GM12891 (cell line): ENCODE measurements around the gene DNAH8.
"Not testable (repeated sequence)": the region's sequence is repeated elsewhere in the genome, so short reads cannot be mapped to it uniquely, and the experiment has no call there.

ENCODE experiments used
- DNase-seq: peaks from one replicate; pipeline ENCODE4 v3.0.0; 2011; ENCODE audit warnings: low spot score; ENCODE audit not compliant: insufficient read length
- FAIRE-seq: peaks from 2 replicates; lab custom pipeline; 2011; peaks lifted over from hg19 to GRCh38; lab: Jason Lieb, UNC
- PAX5 ChIP-seq: IDR thresholded peaks from 2 replicates; pipeline ENCODE4 v1.6.1; 2011; ENCODE audit warnings: low read length, moderate library complexity, mild to moderate bottlenecking; ENCODE audit not compliant: insufficient read depth, severe bottlenecking
- POLR2A ChIP-seq: IDR thresholded peaks from 2 replicates; pipeline ENCODE4 v1.6.1; 2011; ENCODE audit warnings: low read depth, low read length, control low read depth
- POLR2AphosphoS5 ChIP-seq: IDR thresholded peaks from 2 replicates; pipeline ENCODE4 v1.6.1; 2011; ENCODE audit warnings: low read depth, low read length, control low read depth
- POU2F2 ChIP-seq: IDR thresholded peaks from 2 replicates; pipeline ENCODE4 v1.6.1; 2011; ENCODE audit warnings: low read depth, mild to moderate bottlenecking, control low read depth, low read length, moderate library complexity
- SPI1 ChIP-seq: IDR thresholded peaks from 2 replicates; pipeline ENCODE4 v1.6.1; 2011; ENCODE audit warnings: low read depth, low read length, control low read depth
- TAF1 ChIP-seq: IDR thresholded peaks from 2 replicates; pipeline ENCODE4 v1.6.1; 2011; ENCODE audit warnings: low read depth, low read length, control low read depth

DNAH8 gene

DNA sequence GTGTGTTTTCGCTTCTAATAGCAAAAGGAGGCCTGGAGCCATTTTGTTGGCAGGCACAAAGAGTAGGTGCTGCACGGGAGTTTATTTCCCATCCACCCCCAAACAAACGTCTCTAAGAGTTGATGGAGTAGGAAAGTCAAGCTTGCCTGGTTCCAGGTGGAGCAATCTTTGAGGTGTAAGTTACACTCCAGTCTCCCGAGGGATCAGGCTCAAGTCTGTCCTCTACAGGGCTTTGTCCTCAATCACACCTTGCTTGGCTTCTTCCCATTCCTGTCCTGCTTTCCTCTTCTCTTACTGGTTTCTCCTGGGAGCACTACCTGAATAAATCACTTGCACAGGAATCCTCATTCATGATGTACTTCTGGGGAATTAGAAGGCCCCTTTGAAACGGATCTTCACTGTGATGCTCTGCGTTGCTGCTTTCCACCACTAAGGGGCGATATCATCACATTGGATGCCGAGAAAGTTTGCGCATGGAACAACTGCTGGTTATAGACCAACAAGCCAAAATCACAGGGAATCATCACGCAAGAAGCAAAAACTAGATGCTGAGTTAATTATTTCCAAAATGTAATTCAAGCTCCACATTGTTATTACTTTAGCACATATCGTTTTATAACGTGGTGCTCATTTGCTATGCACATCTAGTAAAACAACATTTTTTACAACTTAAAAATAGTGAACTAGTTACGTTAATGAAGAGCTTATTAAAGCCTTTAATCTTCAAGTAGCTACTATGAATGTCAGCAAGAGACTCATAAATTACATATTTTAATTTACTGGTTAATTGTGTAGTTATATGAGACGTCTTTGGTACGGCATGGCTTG is 156.8 kb downstream of the DNAH8 start:
- DNase-seq: peak; percentile 13

DNA sequence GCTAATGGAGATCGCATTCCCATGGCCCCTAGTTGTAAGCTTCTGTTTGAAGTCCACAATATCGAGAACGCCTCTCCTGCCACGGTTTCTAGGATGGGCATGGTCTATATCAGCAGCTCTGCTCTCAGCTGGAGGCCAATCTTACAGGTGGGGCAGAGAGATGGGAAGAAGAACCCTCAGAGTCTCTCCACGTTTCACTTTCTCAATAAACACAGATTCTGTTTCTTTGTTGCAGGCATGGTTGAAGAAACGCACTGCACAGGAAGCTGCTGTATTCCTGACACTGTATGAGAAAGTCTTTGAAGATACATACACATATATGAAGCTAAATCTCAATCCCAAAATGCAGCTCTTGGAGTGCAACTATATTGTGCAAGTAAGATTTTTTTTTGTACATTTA is 157.9 kb downstream of the DNAH8 start:
- FAIRE-seq (no peak), DNase-seq (no peak)
- no peak for TF ChIP-seq PAX5
- no peak for TF ChIP-seq POLR2A
- TF ChIP-seq SPI1: no peak
- TF ChIP-seq POU2F2: no peak
- TF ChIP-seq POLR2AphosphoS5: no peak
- no peak for TF ChIP-seq TAF1

More for the DNA sequence above, 156.8 kb downstream of the DNAH8 start:
- TF ChIP-seq TAF1 (no peak), PAX5 (no peak)
- FAIRE-seq: peak; percentile 93

- FAIRE-seq, DNase-seq: not testable (repeated sequence)
These were observed 158.7 kb downstream of the DNAH8 start for GRCh38 chr6:38873816-38874215.

DNA sequence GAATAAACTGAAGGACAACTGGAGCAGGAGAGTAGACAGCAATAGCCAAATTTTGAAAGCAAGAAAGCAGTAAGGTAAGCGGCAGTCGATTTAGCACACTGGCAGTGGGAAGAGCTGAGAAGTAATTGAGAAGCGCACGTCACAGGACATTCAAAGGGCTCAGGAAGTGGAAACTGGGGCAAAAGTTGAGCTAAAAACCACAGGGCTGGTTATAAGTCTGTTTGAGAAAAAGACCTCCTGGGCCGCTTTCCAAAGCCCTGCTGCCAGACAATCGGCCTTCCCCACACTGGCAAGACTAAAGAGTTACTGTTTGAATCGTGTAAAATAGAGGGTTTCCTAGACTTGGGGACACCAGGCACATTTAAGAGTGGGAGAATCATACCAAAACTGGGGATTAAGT is 161.4 kb downstream of the DNAH8 start:
- FAIRE-seq (peak; percentile 41), DNase-seq (no peak)
- TF ChIP-seq POLR2A (no peak), TAF1 (no peak), POLR2AphosphoS5 (no peak), PAX5 (no peak), SPI1 (peak; percentile 25; the same call in 1 of the 2 replicates), POU2F2 (no peak)

DNA sequence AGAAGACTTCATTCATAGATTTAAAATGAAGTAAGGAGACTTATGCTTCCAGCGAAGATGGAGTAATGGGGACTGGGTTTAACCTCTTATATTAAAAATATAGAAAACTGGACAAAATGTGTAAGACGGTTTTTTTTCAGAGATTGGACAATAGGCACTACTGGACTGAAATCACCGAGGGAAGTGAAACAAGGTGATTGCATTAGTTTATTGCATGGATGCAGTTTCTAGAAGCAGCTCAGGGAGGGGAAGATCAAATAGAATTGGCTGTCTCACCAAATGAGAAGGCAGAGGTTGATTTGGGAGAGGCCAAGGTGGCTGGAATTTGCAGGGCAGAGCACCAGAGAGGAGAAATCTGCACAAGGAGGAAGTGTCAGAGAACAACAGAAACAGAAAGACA is 162.6 kb downstream of the DNAH8 start:
- no peak for FAIRE-seq
- DNase-seq: no peak
- no peak for TF ChIP-seq POLR2AphosphoS5
- peak; percentile 32 for TF ChIP-seq SPI1
- no peak for TF ChIP-seq POLR2A
- no peak for TF ChIP-seq POU2F2
- no peak for TF ChIP-seq PAX5

GRCh38 chr6:38882157-38882556 is 167.0 kb downstream of the DNAH8 start:
- DNase-seq: no peak
- TF ChIP-seq SPI1 (no peak), POLR2AphosphoS5 (no peak), POU2F2 (no peak), PAX5 (no peak), TAF1 (no peak), POLR2A (no peak)
- FAIRE-seq: no peak

DNA sequence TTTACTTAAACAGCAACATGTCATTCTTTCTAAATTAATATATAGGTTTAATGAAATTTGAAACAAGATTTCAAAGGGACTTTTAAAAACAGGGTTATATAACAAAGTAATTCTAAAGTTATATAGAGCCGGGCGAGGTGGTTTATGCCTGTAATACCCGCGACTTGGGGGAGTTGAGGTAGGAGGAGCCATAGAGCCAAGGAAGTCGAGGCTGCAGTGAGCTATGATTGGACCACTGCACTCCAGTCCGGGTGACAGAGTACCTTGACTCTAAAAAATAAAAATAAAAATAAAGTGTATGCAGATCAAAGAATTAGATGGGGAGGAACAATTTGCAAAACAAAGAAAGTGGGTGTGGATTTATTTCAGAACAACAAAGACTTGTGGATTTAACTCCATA is 182.4 kb downstream of the DNAH8 start:
- TF ChIP-seq POLR2A (no peak), POU2F2 (no peak), SPI1 (no peak), POLR2AphosphoS5 (no peak), PAX5 (no peak), TAF1 (no peak)
- DNase-seq: no peak
- FAIRE-seq: no peak

- FAIRE-seq: no peak
- no peak for DNase-seq
These were observed 186.9 kb downstream of the DNAH8 start for GRCh38 chr6:38901802-38902522.

GRCh38 chr6:38906582-38906981 is 191.5 kb downstream of the DNAH8 start:
- DNase-seq: no peak
- FAIRE-seq: no peak
- TF ChIP-seq POLR2AphosphoS5: no peak
- TF ChIP-seq SPI1: no peak

More at GRCh38 chr6:38901802-38902522, 186.9 kb downstream of the DNAH8 start:
- TF ChIP-seq POLR2A (no peak), POLR2AphosphoS5 (no peak), POU2F2 (no peak), SPI1 (no peak), PAX5 (no peak), TAF1 (no peak)

GRCh38 chr6:38907264-38907663 is 192.2 kb downstream of the DNAH8 start:
- TF ChIP-seq PAX5 (no peak), POU2F2 (no peak), SPI1 (no peak), TAF1 (no peak), POLR2A (no peak), POLR2AphosphoS5 (no peak)
- DNase-seq (no peak), FAIRE-seq (no peak)
